ENCODE data around the gene KRTAP5-5. TPM values are rescaled to one million over a fixed set of nuclear protein-coding genes. Genes with fewer than 3 reads are reported as not detected.
"Not testable (repeated sequence)": the region's sequence is repeated elsewhere in the genome, so short reads cannot be mapped to it uniquely, and the experiment has no call there.

Gene KRTAP5-5
- total RNA-seq, 1 donor from 2014 or later, result not detected

DNA sequence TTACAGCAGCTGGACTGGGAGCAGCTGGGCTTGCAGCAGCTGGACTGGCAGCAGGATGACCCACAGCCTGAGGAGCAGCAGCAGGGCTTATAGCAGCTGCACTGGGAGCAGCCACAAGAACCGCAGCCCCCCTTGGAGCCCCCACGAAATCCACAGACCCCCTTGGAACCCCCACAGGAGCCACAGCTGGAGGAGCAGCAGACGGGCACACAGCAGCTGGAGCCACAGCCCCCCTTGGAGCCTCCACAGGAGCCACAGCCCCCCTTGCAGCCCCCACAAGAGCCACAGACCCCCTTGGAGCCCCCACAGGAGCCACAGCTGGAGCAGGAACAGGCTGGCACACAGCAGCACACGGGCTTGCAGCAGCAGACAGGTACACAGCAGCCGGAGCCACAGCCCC is 21.7 kb upstream of the KRTAP5-5 start:
- not testable (repeated sequence) for H3K36me3 Mint-ChIP-seq (ENCODE audit: unreplicated experiment); H3K27ac Mint-ChIP-seq (ENCODE audit: unreplicated experiment); H3K4me3 Mint-ChIP-seq (ENCODE audit: unreplicated experiment); H3K9me3 Mint-ChIP-seq (ENCODE audit: unreplicated experiment); H3K4me1 Mint-ChIP-seq (ENCODE audit: unreplicated experiment); DNase-seq (ENCODE audit: extremely low spot score, unreplicated experiment)
- H3K27me3 Mint-ChIP-seq (ENCODE audit: unreplicated experiment), result peaks cover 55% of the 10 kb centered on the region

DNA sequence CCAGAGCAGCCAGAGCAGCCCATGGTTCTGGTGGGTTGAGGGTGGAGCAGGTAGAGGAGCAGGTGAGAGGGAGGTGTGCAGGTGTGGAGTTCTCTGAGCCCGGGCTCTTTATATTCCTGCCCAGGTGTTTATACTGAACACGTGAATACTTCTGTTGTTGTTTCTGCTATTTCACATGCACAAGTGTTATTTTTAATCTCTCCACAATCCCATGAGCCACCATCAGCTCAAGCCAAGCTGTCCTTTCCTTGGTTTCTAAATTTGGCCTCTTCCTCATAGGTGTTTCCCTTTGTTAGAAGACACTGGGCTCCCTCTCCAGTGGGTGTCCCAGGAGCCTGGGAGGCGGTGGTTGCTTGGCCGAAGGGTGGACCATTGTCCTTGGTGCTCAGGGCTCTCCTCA is 21.2 kb upstream of the KRTAP5-5 start, which contains the start of gene KRTAP5-3:
Gene KRTAP5-3, minus strand, starts transcription at position 101 of the 400 bp plus-strand sequence. Its CDS starts 78 bp downstream, at position 23.
- no peak within 1 kb of the TSS for H3K27ac Mint-ChIP-seq (ENCODE audit: unreplicated experiment)
- H3K27me3 Mint-ChIP-seq (ENCODE audit: unreplicated experiment), result peaks cover 54% of the 10 kb centered on the region
- TF ChIP-seq, protein P1, sequence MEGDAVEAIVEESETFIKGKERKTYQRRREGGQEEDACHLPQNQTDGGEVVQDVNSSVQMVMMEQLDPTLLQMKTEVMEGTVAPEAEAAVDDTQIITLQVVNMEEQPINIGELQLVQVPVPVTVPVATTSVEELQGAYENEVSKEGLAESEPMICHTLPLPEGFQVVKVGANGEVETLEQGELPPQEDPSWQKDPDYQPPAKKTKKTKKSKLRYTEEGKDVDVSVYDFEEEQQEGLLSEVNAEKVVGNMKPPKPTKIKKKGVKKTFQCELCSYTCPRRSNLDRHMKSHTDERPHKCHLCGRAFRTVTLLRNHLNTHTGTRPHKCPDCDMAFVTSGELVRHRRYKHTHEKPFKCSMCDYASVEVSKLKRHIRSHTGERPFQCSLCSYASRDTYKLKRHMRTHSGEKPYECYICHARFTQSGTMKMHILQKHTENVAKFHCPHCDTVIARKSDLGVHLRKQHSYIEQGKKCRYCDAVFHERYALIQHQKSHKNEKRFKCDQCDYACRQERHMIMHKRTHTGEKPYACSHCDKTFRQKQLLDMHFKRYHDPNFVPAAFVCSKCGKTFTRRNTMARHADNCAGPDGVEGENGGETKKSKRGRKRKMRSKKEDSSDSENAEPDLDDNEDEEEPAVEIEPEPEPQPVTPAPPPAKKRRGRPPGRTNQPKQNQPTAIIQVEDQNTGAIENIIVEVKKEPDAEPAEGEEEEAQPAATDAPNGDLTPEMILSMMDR (IDR thresholded peaks at IDR 0.05), result no peak
- H3K9me3 Mint-ChIP-seq (ENCODE audit: unreplicated experiment), result no peaks in the 10 kb centered on the region
- no peak within 1 kb of the TSS for H3K4me3 Mint-ChIP-seq (ENCODE audit: unreplicated experiment)
- no peak for DNase-seq (ENCODE audit: extremely low spot score, unreplicated experiment)
- H3K36me3 Mint-ChIP-seq (ENCODE audit: unreplicated experiment), result no peaks in the 10 kb centered on the region
- H3K4me1 Mint-ChIP-seq (ENCODE audit: unreplicated experiment), result no peaks in the 10 kb centered on the region

DNA sequence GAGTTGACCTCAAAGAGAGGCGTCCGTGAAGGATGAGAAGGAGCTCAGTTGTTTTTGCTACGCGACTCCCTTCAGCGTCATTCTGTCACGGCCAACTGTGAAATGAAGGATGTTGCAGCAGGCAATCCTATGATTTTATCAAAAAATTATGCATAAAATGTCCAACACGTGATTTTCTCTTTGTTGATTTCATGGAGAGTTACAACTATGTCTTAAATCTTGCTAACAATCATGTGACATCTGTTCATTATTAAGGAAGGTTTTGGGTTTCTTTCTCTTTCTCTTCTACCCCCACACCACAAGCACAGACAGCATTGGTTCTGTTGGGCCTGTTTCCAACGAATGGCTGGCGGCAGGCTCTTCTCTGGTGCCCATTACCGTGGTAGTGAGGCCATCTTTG is 11.3 kb upstream of the KRTAP5-5 start:
- Mint-ChIP-seq H3K27me3 (ENCODE audit: unreplicated experiment) (peaks cover 59% of the 10 kb centered on the region), H3K4me1 (ENCODE audit: unreplicated experiment) (no peaks in the 10 kb centered on the region), H3K9me3 (ENCODE audit: unreplicated experiment) (peaks cover 4% of the 10 kb centered on the region), H3K4me3 (ENCODE audit: unreplicated experiment) (no peak overlapping the region), H3K36me3 (ENCODE audit: unreplicated experiment) (no peaks in the 10 kb centered on the region), H3K27ac (ENCODE audit: unreplicated experiment) (no peak overlapping the region)
- TF ChIP-seq, protein P1 (IDR thresholded peaks at IDR 0.05), result no peak
- DNase-seq (ENCODE audit: extremely low spot score, unreplicated experiment), result no peak

DNA sequence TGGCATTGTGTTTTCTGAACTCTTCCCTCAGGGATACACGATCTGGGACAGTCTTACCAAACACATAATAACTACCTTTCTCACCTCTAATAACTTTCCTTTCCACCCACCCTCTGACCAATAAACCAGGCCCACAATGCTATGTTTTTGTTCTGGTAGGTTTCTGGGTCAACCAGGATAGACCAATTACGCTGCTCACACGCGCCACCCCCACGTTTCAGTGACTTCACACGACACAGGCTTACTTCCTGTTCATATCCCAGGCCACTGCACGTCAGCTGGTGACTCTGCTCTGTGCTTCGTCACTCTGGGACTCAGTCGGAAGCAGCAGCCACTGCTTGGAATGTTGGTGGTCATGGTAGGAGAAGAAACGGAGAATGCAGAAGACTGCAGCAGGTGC is 10.1 kb upstream of the KRTAP5-5 start:
- TF ChIP-seq, protein P1 (IDR thresholded peaks at IDR 0.05), result no peak
- H3K9me3 Mint-ChIP-seq (ENCODE audit: unreplicated experiment), result peaks cover 4% of the 10 kb centered on the region
- no peak overlapping the region for H3K4me3 Mint-ChIP-seq (ENCODE audit: unreplicated experiment)
- H3K36me3 Mint-ChIP-seq (ENCODE audit: unreplicated experiment), result no peaks in the 10 kb centered on the region
- DNase-seq (ENCODE audit: extremely low spot score, unreplicated experiment), result no peak
- no peak overlapping the region for H3K27ac Mint-ChIP-seq (ENCODE audit: unreplicated experiment)
- peaks cover 57% of the 10 kb centered on the region for H3K27me3 Mint-ChIP-seq (ENCODE audit: unreplicated experiment)
- no peaks in the 10 kb centered on the region for H3K4me1 Mint-ChIP-seq (ENCODE audit: unreplicated experiment)

DNA sequence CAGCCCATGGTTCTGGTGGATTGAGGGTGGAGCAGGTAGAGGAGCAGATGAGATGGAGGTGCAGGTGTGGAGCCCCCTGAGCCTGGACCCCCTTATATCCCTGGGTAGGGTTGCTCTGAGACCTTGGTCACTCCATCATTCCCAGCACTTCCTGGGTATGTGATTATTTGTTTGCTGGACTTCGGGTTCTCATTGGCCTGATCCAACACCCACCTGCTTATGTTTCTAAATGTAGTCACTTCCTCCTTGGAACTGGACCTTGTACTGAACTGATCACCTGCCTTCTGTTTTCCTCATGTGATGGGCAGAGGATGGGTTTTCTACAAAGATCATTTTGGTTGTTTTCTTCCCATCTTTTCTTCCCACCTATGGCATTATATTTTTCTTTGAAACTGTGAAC is 7.5 kb upstream of the KRTAP5-5 start, which contains the start of gene KRTAP5-4:
Gene KRTAP5-4, minus strand, starts transcription at position 53 of the 400 bp plus-strand sequence. Its CDS starts 45 bp downstream, at position 8.
- peaks cover 4% of the 10 kb centered on the region for H3K9me3 Mint-ChIP-seq (ENCODE audit: unreplicated experiment)
- no peaks in the 10 kb centered on the region for H3K4me1 Mint-ChIP-seq (ENCODE audit: unreplicated experiment)
- no peak for DNase-seq (ENCODE audit: extremely low spot score, unreplicated experiment)
- H3K4me3 Mint-ChIP-seq (ENCODE audit: unreplicated experiment), result no peak within 1 kb of the TSS
- H3K36me3 Mint-ChIP-seq (ENCODE audit: unreplicated experiment), result no peaks in the 10 kb centered on the region
- no peak within 1 kb of the TSS for H3K27ac Mint-ChIP-seq (ENCODE audit: unreplicated experiment)
- H3K27me3 Mint-ChIP-seq (ENCODE audit: unreplicated experiment), result peaks cover 55% of the 10 kb centered on the region
- TF ChIP-seq, protein P1 (IDR thresholded peaks at IDR 0.05), result no peak

DNA sequence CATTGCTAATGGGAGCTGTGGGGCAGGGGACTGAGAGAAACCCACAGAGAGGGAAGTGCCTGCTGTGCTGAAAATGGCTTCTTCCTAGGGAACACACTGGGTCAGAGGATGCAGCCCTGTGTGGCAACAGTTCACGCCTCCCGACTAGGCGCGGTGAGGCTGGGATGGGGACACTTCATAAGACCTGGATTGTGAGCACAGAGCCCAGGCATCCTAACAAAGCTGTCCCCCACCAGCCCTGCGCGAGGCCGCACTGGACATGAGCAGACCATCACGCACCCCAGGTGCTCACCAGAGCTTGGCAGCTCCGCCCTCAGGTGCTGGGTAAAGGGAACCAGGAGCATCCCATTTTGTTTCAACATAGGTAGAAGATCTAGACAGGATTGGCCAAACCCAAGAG is 5.9 kb upstream of the KRTAP5-5 start:
- H3K4me3 Mint-ChIP-seq (ENCODE audit: unreplicated experiment), result no peak overlapping the region
- TF ChIP-seq, protein P1 (IDR thresholded peaks at IDR 0.05), result no peak
- H3K9me3 Mint-ChIP-seq (ENCODE audit: unreplicated experiment), result no peaks in the 10 kb centered on the region
- peaks cover 60% of the 10 kb centered on the region for H3K27me3 Mint-ChIP-seq (ENCODE audit: unreplicated experiment)
- DNase-seq (ENCODE audit: extremely low spot score, unreplicated experiment), result no peak
- H3K4me1 Mint-ChIP-seq (ENCODE audit: unreplicated experiment), result no peaks in the 10 kb centered on the region
- no peaks in the 10 kb centered on the region for H3K36me3 Mint-ChIP-seq (ENCODE audit: unreplicated experiment)
- H3K27ac Mint-ChIP-seq (ENCODE audit: unreplicated experiment), result no peak overlapping the region
